ENCODE results near the gene ZNF385B.

GRCh38 chr2:179677746-179678505 is 183.5 kb downstream of the ZNF385B start:
- no peak for TF ChIP-seq TCF7L2 (IDR thresholded peaks at IDR 0.05; ENCODE audit: borderline replicate concordance, extremely low read depth, insufficient read depth, insufficient read length)
- no peak for TF ChIP-seq EZH2 (IDR thresholded peaks at IDR 0.05)
- TF ChIP-seq EZH2phosphoT487 (IDR thresholded peaks at IDR 0.05; ENCODE audit: borderline replicate concordance), result no peak
- TF ChIP-seq CTCF (IDR thresholded peaks at IDR 0.05 in 2 of 3, conservative IDR thresholded peaks at IDR 0.05 in 1 of 3; ENCODE audit: borderline replicate concordance in 1 of 3, insufficient read depth in 1 of 3, low read depth in 2 of 3, low read length in 2 of 3), result no peak
- TF ChIP-seq REST (IDR thresholded peaks at IDR 0.05; ENCODE audit: low read depth), result no peak
- TF ChIP-seq POLR2A (IDR thresholded peaks at IDR 0.05; ENCODE audit: borderline replicate concordance, extremely low read depth, insufficient read depth, insufficient read length), result no peak
- TF ChIP-seq SP1 (IDR thresholded peaks at IDR 0.05; ENCODE audit: low read depth), result no peak
- TF ChIP-seq JUND (IDR thresholded peaks at IDR 0.05), result no peak
- TF ChIP-seq POLR2AphosphoS5 (IDR thresholded peaks at IDR 0.05; ENCODE audit: low read depth, low read length), result no peak
- no peak for TF ChIP-seq MAX (IDR thresholded peaks at IDR 0.05)
- no peak for TF ChIP-seq ELF1 (IDR thresholded peaks at IDR 0.05; ENCODE audit: borderline replicate concordance, low read depth)
- no peak for TF ChIP-seq SRF (IDR thresholded peaks at IDR 0.05; ENCODE audit: low read depth)
- TF ChIP-seq EGR1 (IDR thresholded peaks at IDR 0.05; ENCODE audit: low read depth), result no peak

All from HCT116 (cell line).